Spleen (tissue), 11 donors: ENCODE measurements around the gene PLD5. TPM values are rescaled to one million over a fixed set of nuclear protein-coding genes. Genes with fewer than 3 reads are reported as not detected.

Source experiments
- DNase-seq: peaks from one replicate; pipeline ENCODE4 v3.0.0-alpha.2; 2020
- H3K27ac ChIP-seq, 8 donors: fragments of 200-600 bp; sonication (generic) in 7 of 8; 1 replicate in 4 of 8; 2 replicates in 4 of 8; pipeline versions ENCODE4 v1.5.0 to v1.8.0; 2016 to 2021; ENCODE audit warnings: inconsistent platforms in 4 of 8, mild to moderate bottlenecking in 4 of 8, moderate library complexity in 1 of 8
- H3K27me3 ChIP-seq, 7 donors: fragments of 200-600 bp; sonication (generic) in 6 of 7; replicated peaks in 1 of 7; 1 replicate in 4 of 7; 2 replicates in 3 of 7; pipeline versions ENCODE4 v1.5.0 to v1.8.0; 2016 to 2021; ENCODE audit warnings: inconsistent platforms in 3 of 7, mild to moderate bottlenecking in 1 of 7
- H3K36me3 ChIP-seq, 6 donors: fragments of 200-600 bp; sonication (generic) in 5 of 6; 1 replicate in 4 of 6; 2 replicates in 2 of 6; pipeline versions ENCODE4 v1.5.0 to v1.8.0; 2016 to 2021; ENCODE audit warnings: inconsistent platforms in 2 of 6
- H3K4me1 ChIP-seq, 6 donors: fragments of 200-600 bp; sonication (generic) in 5 of 6; 1 replicate in 3 of 6; 2 replicates in 3 of 6; pipeline versions ENCODE4 v1.5.0 to v1.8.0; 2016 to 2021; ENCODE audit warnings: inconsistent platforms in 3 of 6
- H3K4me3 ChIP-seq, 8 donors: fragments of 200-600 bp; sonication (generic) in 7 of 8; 1 replicate in 4 of 8; 2 replicates in 4 of 8; pipeline versions ENCODE4 v1.5.0 to v1.8.0; 2016 to 2021; ENCODE audit warnings: inconsistent platforms in 4 of 8, mild to moderate bottlenecking in 4 of 8, moderate library complexity in 2 of 8
- H3K9me3 ChIP-seq, 8 donors: fragments of 200-600 bp; sonication (generic) in 7 of 8; 1 replicate in 4 of 8; 2 replicates in 4 of 8; pipeline versions ENCODE4 v1.5.0 to v1.8.0; 2016 to 2021; ENCODE audit warnings: inconsistent platforms in 4 of 8
- POLR2A ChIP-seq, 3 donors: fragments of 450-650 bp; IDR thresholded peaks; one replicate each; pipeline ENCODE4 v1.5.1; 2017; ENCODE audit warnings: antibody characterized with exemption in 3 of 3, mild to moderate bottlenecking in 1 of 3
- POLR2AphosphoS5 ChIP-seq, 3 donors: sonication (generic); formaldehyde crosslinking; IDR thresholded peaks; one replicate each; pipeline ENCODE4 v1.5.1; 2017; ENCODE audit warnings: antibody characterized with exemption in 3 of 3
- WGBS, 5 donors: extraction: QIAGEN DNeasy Blood & Tissue Kit in 3 of 5; methylation state at CpG; one replicate each; pipeline versions ENCODE4 v1.1.5 to v1.1.7; 2013 to 2018; 5-methylcytosine and 5-hydroxymethylcytosine counted together
- intact Hi-C: fragments of 100-400 bp; cut with DNase I; formaldehyde crosslinking; loops from one replicate; pipeline ENCODE4 v1.15.0; 2023; ENCODE audit warnings: low total_unique reads
- polyA plus RNA-seq, 3 donors: library from polyadenylated mRNA; stranded (reverse); fragments of 200-250 nt; gene quantifications; one replicate each; pipeline ENCODE4 v1.2.1, GENCODE V29; 2013
- total RNA-seq, 7 donors: library from RNA; depleted of rRNA in 3 of 7; stranded (reverse); fragments of >200 nt in 3 of 7; fragmentation: NEBNext Ultra II Directional in 4 of 7; extraction: Animal tissue kit (Norgen Biotek cat#: 25700) in 4 of 7; gene quantifications; one replicate each; pipeline versions ENCODE4 v1.1.0 to v1.2.1, GENCODE V29; 2016 to 2021
- TF ChIP-seq, protein P1 (sequence below), 11 experiments: fragments of 200-600 bp in 7 of 11; fragments of 450-650 bp in 4 of 11; sonication (generic) in 4 of 11; IDR thresholded peaks in 8 of 11; conservative IDR thresholded peaks in 3 of 11; 1 replicate in 7 of 11; 2 replicates in 4 of 11; pipeline versions ENCODE4 v1.4.0 to v1.8.0; 2016 to 2021; ENCODE audit warnings: antibody characterized with exemption in 11 of 11, inconsistent platforms in 4 of 11, mild to moderate bottlenecking in 1 of 11
- donor health status: healthy with polysubstance abuse.
- donor health status: DM: no; HTN: no; CAD: no; lungs with moderate emphysema.
- donor health status: DM: no; HTN: no; CAD: no.
- donor health status: Bipolar disorder and iron deficiency.
- donor health status: healthy.
- donor health status: DM: no; HTN: no; CAD: no.
- donor health status: DM: yes; HTN: yes; CAD: no.

The PLD5 gene
- total and polyA plus RNA-seq, 10 donors = 0.17 to 1.0 (median 0.44) TPM; not detected in 1

DNA sequence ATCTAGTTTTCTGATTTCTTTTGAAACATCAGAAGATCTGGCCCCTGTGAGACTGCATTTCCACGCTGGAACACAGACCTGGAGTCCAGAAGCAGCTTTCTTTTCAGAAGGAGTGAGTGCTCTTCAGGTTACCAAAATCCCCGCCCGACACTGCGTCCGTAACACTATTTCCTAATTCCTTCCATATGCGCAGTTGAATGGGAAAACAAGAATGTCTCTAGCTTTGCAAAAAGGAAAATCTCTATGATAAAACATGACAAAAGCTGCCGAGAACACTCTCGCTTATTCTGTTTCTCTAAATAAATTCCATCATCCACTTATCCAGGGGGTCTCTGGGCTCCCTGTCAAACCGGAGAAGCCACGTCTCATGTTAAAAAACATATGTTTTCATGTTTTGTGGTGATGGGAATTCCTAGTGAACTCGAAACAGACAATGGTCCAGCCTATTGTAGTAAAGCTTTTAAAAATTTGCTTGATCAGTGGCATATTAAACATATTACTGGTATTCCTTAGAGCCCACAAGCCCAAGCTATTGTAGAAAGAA is 67.7 kb downstream of the PLD5 start:
- Histone ChIP-seq H3K36me3 (no peaks in the 10 kb centered on the region), H3K4me3 (no peak overlapping the region), H3K27ac (no peak overlapping the region), H3K4me1 (peaks cover 0 to 6% (median 0%) of the 10 kb centered on the region in 6 donors), H3K9me3 (no peaks in the 10 kb centered on the region), H3K27me3 (peaks cover 0 to 10% (median 0%) of the 10 kb centered on the region in 7 donors)
- WGBS, 5 donors = 74 to 81% (median 80%) methylated on average over 11 of the region's 11 CpGs
- intact Hi-C loops = no loop called here
- DNase-seq = no peak
- TF ChIP-seq POLR2AphosphoS5 (IDR thresholded peaks at IDR 0.05) (no peak), POLR2A (IDR thresholded peaks at IDR 0.05) (no peak)
- TF ChIP-seq, protein P1, sequence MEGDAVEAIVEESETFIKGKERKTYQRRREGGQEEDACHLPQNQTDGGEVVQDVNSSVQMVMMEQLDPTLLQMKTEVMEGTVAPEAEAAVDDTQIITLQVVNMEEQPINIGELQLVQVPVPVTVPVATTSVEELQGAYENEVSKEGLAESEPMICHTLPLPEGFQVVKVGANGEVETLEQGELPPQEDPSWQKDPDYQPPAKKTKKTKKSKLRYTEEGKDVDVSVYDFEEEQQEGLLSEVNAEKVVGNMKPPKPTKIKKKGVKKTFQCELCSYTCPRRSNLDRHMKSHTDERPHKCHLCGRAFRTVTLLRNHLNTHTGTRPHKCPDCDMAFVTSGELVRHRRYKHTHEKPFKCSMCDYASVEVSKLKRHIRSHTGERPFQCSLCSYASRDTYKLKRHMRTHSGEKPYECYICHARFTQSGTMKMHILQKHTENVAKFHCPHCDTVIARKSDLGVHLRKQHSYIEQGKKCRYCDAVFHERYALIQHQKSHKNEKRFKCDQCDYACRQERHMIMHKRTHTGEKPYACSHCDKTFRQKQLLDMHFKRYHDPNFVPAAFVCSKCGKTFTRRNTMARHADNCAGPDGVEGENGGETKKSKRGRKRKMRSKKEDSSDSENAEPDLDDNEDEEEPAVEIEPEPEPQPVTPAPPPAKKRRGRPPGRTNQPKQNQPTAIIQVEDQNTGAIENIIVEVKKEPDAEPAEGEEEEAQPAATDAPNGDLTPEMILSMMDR (IDR thresholded peaks at IDR 0.05 in 8 of 11, conservative IDR thresholded peaks at IDR 0.05 in 3 of 11) = no peak

DNA sequence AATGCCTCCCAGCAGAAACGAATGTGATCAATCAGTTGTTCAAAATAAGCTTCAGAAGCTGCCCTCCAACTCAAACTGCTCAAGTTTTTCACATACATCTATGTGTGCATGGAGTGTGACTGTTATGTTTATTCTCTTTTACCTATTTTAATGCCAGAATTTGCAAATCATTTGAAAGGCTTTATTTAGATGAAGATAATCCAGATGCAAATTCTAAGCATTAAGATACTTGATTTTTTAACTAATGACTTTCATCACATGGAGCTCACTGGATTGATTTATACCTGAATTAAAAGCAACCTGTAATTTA is 69.5 kb downstream of the PLD5 start:
- no peak for DNase-seq
- Histone ChIP-seq H3K27ac (no peak overlapping the region), H3K27me3 (peaks cover 0 to 10% (median 0%) of the 10 kb centered on the region in 7 donors), H3K4me1 (peaks cover 0 to 6% (median 0%) of the 10 kb centered on the region in 6 donors), H3K36me3 (no peaks in the 10 kb centered on the region), H3K4me3 (no peak overlapping the region), H3K9me3 (no peaks in the 10 kb centered on the region)
- WGBS, 5 donors = 0 to 5% (median 0%) methylated on average over 1 of the region's 1 CpG
- TF ChIP-seq POLR2AphosphoS5 (IDR thresholded peaks at IDR 0.05) (no peak), POLR2A (IDR thresholded peaks at IDR 0.05) (no peak)
- TF ChIP-seq, protein P1 (IDR thresholded peaks at IDR 0.05 in 8 of 11, conservative IDR thresholded peaks at IDR 0.05 in 3 of 11) = no peak
- intact Hi-C loops = no loop called here

DNA sequence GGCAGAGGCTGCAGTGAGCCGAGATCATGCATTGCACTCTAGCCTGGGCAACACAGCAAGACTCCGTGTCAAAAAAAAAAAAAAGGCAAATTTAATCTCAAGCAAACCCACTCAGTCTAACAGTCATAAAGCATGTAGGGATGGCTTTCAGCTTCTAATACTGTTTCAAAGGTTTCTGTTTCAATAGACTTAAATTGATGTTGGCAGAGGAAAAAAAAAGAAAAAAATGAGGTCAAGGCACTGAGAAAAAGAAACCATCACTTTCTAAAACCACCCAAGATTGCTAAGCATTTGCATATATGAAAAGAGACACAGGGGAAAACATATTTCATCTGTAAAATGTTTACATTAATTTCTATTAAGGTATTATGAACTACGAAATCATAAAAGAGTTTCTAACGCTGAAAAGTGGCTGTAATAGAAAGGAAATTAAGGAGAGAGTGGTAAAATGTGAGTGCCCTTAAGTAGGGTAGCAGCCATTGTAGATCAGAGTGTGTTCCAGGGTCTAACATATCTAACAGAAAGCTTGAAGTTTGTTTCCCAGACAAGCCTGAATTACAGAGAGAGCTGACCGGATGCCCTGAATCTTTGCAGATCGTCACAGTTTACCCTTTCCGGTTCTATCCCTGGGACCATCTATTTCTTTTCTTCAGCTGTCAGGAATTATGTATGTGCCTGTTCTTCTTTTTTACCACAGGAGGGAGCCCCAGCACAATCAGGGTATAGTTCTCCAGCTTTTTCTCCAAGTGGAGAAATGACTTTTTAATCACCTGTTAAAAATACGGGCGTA is 70.0 kb downstream of the PLD5 start:
- Histone ChIP-seq H3K4me1 (peaks cover 0 to 6% (median 0%) of the 10 kb centered on the region in 6 donors), H3K36me3 (no peaks in the 10 kb centered on the region), H3K9me3 (no peaks in the 10 kb centered on the region), H3K4me3 (no peak overlapping the region), H3K27ac (no peak overlapping the region), H3K27me3 (peaks cover 0 to 10% (median 0%) of the 10 kb centered on the region in 7 donors)
- WGBS, 5 donors = 30 to 42% (median 34%) methylated on average over 9 of the region's 9 CpGs
- no peak for DNase-seq
- intact Hi-C loops = no loop called here
- no peak for TF ChIP-seq POLR2AphosphoS5 (IDR thresholded peaks at IDR 0.05)
- TF ChIP-seq, protein P1 (IDR thresholded peaks at IDR 0.05 in 8 of 11, conservative IDR thresholded peaks at IDR 0.05 in 3 of 11) = peak in 10 of 11 experiments; percentile 12 to 57 (median 44)

DNA sequence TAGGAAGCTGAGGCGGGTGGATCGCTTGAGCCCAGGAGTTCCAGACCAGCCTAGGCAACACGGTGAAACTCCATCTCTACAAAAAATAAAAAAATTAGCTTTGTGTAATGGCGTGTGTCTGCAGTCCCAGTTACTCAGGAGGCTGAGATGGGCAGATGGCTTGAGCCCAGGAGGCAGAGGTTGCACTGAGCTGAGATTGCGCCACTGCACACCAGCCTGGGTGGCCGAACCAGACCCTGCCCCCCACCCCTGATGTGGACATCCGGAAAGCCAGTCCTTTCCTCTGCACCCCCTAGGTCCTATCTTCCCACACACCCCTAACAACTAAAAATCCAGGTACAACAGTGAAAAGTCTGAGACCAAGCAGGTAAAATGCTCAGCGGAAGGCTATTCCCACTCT is 71.9 kb downstream of the PLD5 start:
- intact Hi-C loops = no loop called here
- H3K4me1 ChIP-seq = peaks cover 0 to 6% (median 0%) of the 10 kb centered on the region in 6 donors
- no peaks in the 10 kb centered on the region for H3K9me3 ChIP-seq
- no peak overlapping the region for H3K4me3 ChIP-seq
- WGBS, 5 donors = 82 to 89% (median 84%) methylated on average over 8 of the region's 8 CpGs
- no peak overlapping the region for H3K27ac ChIP-seq
- TF ChIP-seq POLR2A (IDR thresholded peaks at IDR 0.05) (no peak), POLR2AphosphoS5 (IDR thresholded peaks at IDR 0.05) (no peak)
- TF ChIP-seq, protein P1 (IDR thresholded peaks at IDR 0.05 in 8 of 11, conservative IDR thresholded peaks at IDR 0.05 in 3 of 11) = no peak
- peaks cover 0 to 21% (median 0%) of the 10 kb centered on the region in 7 donors for H3K27me3 ChIP-seq
- no peak for DNase-seq
- no peaks in the 10 kb centered on the region for H3K36me3 ChIP-seq
